ENCODE data around the gene RNF168.

GRCh38 chr3:196492080-196492479 lies 11.5 kb downstream of the RNF168 start:
- TF ChIP-seq SMAD4 (CRISPR knock-in tag; IDR thresholded peaks at IDR 0.05) (no peak), CTCF (IDR thresholded peaks at IDR 0.05) (no peak), ZBTB21 (CRISPR knock-in tag; IDR thresholded peaks at IDR 0.05; ENCODE audit: borderline replicate concordance) (no peak), PREB (CRISPR knock-in tag; IDR thresholded peaks at IDR 0.05; ENCODE audit: borderline replicate concordance) (no peak), FOXK1 (CRISPR knock-in tag; IDR thresholded peaks at IDR 0.05) (no peak), E2F1 (CRISPR knock-in tag; IDR thresholded peaks at IDR 0.05) (no peak), ZBTB43 (CRISPR knock-in tag; IDR thresholded peaks at IDR 0.05) (no peak), EMX1 (CRISPR knock-in tag; IDR thresholded peaks at IDR 0.05) (no peak), MYBL2 (CRISPR knock-in tag; IDR thresholded peaks at IDR 0.05) (no peak), USF1 (CRISPR knock-in tag; IDR thresholded peaks at IDR 0.05) (no peak)
- TF ChIP-seq, protein P1, sequence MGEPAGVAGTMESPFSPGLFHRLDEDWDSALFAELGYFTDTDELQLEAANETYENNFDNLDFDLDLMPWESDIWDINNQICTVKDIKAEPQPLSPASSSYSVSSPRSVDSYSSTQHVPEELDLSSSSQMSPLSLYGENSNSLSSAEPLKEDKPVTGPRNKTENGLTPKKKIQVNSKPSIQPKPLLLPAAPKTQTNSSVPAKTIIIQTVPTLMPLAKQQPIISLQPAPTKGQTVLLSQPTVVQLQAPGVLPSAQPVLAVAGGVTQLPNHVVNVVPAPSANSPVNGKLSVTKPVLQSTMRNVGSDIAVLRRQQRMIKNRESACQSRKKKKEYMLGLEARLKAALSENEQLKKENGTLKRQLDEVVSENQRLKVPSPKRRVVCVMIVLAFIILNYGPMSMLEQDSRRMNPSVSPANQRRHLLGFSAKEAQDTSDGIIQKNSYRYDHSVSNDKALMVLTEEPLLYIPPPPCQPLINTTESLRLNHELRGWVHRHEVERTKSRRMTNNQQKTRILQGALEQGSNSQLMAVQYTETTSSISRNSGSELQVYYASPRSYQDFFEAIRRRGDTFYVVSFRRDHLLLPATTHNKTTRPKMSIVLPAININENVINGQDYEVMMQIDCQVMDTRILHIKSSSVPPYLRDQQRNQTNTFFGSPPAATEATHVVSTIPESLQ (CRISPR knock-in tag; IDR thresholded peaks at IDR 0.05): no peak
- TF ChIP-seq, protein P2, sequence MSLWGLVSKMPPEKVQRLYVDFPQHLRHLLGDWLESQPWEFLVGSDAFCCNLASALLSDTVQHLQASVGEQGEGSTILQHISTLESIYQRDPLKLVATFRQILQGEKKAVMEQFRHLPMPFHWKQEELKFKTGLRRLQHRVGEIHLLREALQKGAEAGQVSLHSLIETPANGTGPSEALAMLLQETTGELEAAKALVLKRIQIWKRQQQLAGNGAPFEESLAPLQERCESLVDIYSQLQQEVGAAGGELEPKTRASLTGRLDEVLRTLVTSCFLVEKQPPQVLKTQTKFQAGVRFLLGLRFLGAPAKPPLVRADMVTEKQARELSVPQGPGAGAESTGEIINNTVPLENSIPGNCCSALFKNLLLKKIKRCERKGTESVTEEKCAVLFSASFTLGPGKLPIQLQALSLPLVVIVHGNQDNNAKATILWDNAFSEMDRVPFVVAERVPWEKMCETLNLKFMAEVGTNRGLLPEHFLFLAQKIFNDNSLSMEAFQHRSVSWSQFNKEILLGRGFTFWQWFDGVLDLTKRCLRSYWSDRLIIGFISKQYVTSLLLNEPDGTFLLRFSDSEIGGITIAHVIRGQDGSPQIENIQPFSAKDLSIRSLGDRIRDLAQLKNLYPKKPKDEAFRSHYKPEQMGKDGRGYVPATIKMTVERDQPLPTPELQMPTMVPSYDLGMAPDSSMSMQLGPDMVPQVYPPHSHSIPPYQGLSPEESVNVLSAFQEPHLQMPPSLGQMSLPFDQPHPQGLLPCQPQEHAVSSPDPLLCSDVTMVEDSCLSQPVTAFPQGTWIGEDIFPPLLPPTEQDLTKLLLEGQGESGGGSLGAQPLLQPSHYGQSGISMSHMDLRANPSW (CRISPR knock-in tag; conservative IDR thresholded peaks at IDR 0.05; ENCODE audit: low read depth): no peak
